Lower lobe of right lung (tissue), 2 donors: ENCODE data around the gene RHCG. TPM values are rescaled to one million over a fixed set of nuclear protein-coding genes. Genes with fewer than 3 reads are reported as not detected.

Experiments used
- ATAC-seq, 2 donors: fragments of 200-7000 bp; cut with Tn5 transposase; one replicate each; pipeline ENCODE4 v1.9.1; 2020 to 2022; ENCODE audit warnings: mild to moderate bottlenecking in 2 of 2, moderate library complexity in 2 of 2
- DNase-seq: peaks from one replicate; pipeline ENCODE4 v3.0.0-alpha.2; 2020
- H3K27ac ChIP-seq: fragments of 200-600 bp; one replicate; pipeline ENCODE4 v1.8.0; 2022
- H3K27me3 ChIP-seq: fragments of 200-600 bp; one replicate; pipeline ENCODE4 v1.8.0; 2022; ENCODE audit warnings: low read depth
- H3K36me3 ChIP-seq: fragments of 200-600 bp; one replicate; pipeline ENCODE4 v1.8.0; 2022; ENCODE audit warnings: mild to moderate bottlenecking
- H3K4me1 ChIP-seq: fragments of 200-600 bp; one replicate; pipeline ENCODE4 v1.8.0; 2022
- H3K4me3 ChIP-seq: fragments of 200-600 bp; one replicate; pipeline ENCODE4 v1.8.0; 2022; ENCODE audit warnings: mild to moderate bottlenecking
- H3K9me3 ChIP-seq: fragments of 200-600 bp; one replicate; pipeline ENCODE4 v1.8.0; 2022
- intact Hi-C: fragments of 100-400 bp; cut with DNase I; formaldehyde crosslinking; loops from one replicate; pipeline ENCODE4 v1.11.0; 2022
- total RNA-seq: library from RNA; stranded (reverse); fragmentation: NEBNext Ultra II Directional; extraction: Animal tissue kit (Norgen Biotek cat#: 25700); gene quantifications from one replicate; pipeline ENCODE4 v1.2.1, GENCODE V29; 2021
- TF ChIP-seq, protein P1 (sequence below): fragments of 200-600 bp; IDR thresholded peaks from one replicate; pipeline ENCODE4 v1.8.0; 2022; ENCODE audit warnings: antibody characterized with exemption, mild to moderate bottlenecking
- donor health status: DM: no; HTN: yes; CAD: no; lungs with severe emphysema.

RHCG gene
- total RNA-seq, 1 donor from 2014 or later = not detected

DNA sequence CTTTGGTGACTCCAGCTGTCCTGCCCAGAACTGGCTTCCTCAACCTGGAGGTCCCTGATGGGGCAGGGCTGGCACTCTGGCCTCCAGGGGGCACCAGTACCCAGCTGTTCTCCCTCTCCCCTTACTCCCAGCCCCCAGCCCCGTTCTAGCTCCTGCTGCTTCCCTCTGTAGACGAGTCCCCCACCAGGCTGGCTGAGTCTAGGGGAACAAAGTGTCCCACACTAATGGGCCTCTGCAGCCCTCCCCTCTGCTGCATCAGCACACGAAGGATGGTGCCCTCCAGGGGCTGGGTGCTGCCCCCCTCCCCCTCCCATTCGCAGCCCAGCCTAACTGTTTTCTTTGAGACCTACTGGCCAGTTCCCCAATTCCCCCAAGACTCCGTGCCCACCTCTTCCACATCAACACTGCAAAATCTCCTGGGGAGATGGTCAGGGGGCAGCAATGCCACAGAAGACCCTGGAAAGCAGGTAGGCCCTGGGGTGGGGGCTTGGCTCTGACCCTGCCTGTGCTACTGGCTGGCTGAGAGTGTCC lies 4.2 kb downstream of the RHCG start:
- peaks cover 7% of the 10 kb centered on the region for H3K4me1 ChIP-seq
- intact Hi-C loops = no loop called here
- no peaks in the 10 kb centered on the region for H3K9me3 ChIP-seq
- H3K36me3 ChIP-seq = no peaks in the 10 kb centered on the region
- H3K27ac ChIP-seq = no peak overlapping the region
- no peak overlapping the region for H3K4me3 ChIP-seq
- DNase-seq (no peak), ATAC-seq (no peak)
- H3K27me3 ChIP-seq = peaks cover 52% of the 10 kb centered on the region
- TF ChIP-seq, protein P1, sequence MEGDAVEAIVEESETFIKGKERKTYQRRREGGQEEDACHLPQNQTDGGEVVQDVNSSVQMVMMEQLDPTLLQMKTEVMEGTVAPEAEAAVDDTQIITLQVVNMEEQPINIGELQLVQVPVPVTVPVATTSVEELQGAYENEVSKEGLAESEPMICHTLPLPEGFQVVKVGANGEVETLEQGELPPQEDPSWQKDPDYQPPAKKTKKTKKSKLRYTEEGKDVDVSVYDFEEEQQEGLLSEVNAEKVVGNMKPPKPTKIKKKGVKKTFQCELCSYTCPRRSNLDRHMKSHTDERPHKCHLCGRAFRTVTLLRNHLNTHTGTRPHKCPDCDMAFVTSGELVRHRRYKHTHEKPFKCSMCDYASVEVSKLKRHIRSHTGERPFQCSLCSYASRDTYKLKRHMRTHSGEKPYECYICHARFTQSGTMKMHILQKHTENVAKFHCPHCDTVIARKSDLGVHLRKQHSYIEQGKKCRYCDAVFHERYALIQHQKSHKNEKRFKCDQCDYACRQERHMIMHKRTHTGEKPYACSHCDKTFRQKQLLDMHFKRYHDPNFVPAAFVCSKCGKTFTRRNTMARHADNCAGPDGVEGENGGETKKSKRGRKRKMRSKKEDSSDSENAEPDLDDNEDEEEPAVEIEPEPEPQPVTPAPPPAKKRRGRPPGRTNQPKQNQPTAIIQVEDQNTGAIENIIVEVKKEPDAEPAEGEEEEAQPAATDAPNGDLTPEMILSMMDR = no peak

DNA sequence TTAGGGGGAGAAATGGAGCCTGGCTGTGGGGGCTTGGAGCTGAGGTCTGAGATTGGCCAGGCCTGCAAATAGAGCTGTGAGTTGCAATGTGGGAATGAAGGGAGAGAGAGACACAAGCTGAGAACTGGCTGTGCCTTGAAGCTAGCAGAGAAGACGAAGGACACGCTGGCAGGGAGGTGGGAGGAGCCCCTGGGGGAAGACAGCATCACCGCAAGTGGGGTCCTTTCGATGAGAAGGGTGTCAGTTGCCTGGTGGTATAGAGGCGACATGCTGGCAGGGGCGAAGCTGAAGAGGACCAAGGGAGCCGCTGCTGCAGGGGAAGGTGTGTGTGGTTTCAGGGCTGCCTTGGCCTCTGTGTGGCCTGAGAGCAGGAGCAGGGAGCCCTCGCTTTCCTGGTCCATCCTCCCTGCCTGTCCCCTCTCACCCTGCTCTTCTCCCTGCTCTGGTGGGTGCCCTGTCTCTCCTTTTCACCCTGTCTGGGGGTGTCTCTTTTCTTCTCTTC lies 5.5 kb downstream of the RHCG start:
- H3K4me1 ChIP-seq = no peaks in the 10 kb centered on the region
- H3K36me3 ChIP-seq = no peaks in the 10 kb centered on the region
- no peak for DNase-seq
- H3K27me3 ChIP-seq = peaks cover 48% of the 10 kb centered on the region
- no peak for ATAC-seq
- no peak overlapping the region for H3K27ac ChIP-seq
- H3K4me3 ChIP-seq = no peak overlapping the region
- H3K9me3 ChIP-seq = no peaks in the 10 kb centered on the region
- TF ChIP-seq, protein P1 = no peak
- intact Hi-C loops = no loop called here

DNA sequence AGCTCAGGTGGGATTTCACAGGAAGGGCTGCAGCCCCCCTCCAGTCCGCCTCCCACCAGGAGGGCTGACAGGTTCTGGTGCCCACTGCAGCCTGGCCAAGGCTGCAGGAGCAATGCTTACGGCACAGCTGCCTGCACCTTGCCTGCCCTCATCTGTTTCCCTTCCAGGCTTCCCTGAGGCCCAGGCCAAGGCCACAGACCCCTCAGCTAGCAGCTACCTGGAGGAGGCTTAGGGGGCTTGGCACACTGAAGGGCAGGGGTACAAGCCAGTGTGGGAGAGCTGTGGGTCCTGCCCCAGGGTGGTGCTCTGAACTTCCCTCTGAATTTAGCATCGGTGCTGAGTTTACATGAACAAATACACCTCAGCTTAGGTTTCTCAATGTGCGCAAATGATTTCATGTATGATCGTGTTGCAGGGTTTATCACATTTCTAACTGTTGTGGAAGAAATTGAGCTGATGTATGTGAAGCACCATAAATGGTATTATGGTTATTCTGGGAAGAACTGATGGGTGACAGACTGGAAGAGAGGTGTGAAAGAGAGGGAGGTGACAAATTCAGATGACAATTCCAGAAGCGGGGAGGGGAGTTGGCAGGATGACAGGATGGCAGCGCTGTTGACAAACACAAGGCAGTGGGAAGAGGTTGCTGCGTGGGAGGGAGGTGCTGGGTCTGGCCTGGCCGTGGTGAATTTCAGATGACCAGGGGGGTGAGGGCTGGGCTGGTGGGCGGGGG lies 6.1 kb downstream of the RHCG start:
- ATAC-seq (no peak), DNase-seq (no peak)
- intact Hi-C loops = no loop called here
- Histone ChIP-seq H3K36me3 (no peaks in the 10 kb centered on the region), H3K4me3 (no peak overlapping the region), H3K27ac (no peak overlapping the region), H3K9me3 (no peaks in the 10 kb centered on the region), H3K4me1 (no peaks in the 10 kb centered on the region), H3K27me3 (peaks cover 47% of the 10 kb centered on the region)
- TF ChIP-seq, protein P1 = no peak

DNA sequence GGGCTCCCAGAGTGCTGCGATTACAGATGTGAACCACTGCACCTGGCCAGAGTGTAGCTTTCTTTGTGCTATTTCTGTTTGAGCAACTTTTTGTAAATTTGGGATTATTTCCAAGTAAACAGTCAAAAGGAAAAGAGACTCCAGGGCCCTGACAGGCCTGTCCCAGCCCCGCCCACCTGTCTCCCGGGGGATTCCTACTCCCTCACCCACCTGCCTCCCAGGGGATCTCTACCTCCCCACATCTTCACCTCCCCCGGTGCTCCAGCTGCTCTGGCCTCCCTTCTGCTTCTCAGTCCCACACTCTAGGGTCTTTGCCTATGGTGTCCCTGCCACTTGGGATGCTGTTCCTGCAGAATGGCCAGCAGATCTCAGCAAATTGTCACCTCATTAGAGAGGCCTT lies 7.0 kb downstream of the RHCG start:
- H3K27me3 ChIP-seq = peaks cover 38% of the 10 kb centered on the region
- TF ChIP-seq, protein P1 = no peak
- H3K4me3 ChIP-seq = no peak overlapping the region
- ATAC-seq (no peak), DNase-seq (no peak)
- intact Hi-C loops = no loop called here
- no peaks in the 10 kb centered on the region for H3K9me3 ChIP-seq
- H3K4me1 ChIP-seq = no peaks in the 10 kb centered on the region
- H3K36me3 ChIP-seq = no peaks in the 10 kb centered on the region
- no peak overlapping the region for H3K27ac ChIP-seq

DNA sequence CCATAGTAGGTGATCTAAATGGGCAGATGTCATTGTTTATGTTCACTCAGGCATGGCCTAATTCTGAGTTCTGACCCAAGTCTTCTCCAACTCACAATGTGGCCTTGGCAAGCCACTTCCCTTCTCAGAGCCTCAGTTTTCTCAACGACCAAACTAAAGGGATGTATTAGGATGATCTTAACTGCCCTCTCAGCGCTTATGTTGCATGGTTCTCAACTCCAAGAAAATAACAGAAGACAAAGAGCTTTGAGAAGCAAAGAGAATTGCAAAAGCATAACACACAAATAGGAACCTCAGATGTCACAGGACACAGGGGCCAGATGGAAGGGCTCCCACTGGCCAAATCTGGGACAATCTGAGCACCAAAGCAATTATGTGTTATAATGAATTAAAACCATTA lies 8.6 kb downstream of the RHCG start:
- Histone ChIP-seq H3K27me3 (peaks cover 28% of the 10 kb centered on the region), H3K4me3 (no peak overlapping the region), H3K4me1 (no peaks in the 10 kb centered on the region), H3K27ac (no peak overlapping the region), H3K36me3 (no peaks in the 10 kb centered on the region), H3K9me3 (no peaks in the 10 kb centered on the region)
- intact Hi-C loops = no loop called here
- ATAC-seq (no peak), DNase-seq (no peak)
- TF ChIP-seq, protein P1 = no peak
